Measurements from ENCODE around the gene PLEKHG2. TPM values are rescaled to one million over a fixed set of nuclear protein-coding genes. Genes with fewer than 3 reads are reported as not detected.

PLEKHG2 gene
- total RNA-seq, 1 experiment from 2014 or later, result 29.0 TPM

- TF ChIP-seq MAX (IDR thresholded peaks at IDR 0.05), result peak; percentile 97
Observed at GRCh38 chr19:39430675-39431593, 18.5 kb downstream of the PLEKHG2 start (continued).

- peaks cover 64 to 85% of the 10 kb centered on the region in 2 experiments for H3K4me1 ChIP-seq (ENCODE audit: control insufficient read depth in 1 of 2, insufficient read depth in 2 of 2, low read length in 2 of 2)
- H2AFZ ChIP-seq (ENCODE audit: low read depth, low read length, poor library complexity, severe bottlenecking), result no peak overlapping the region
- no peaks in the 10 kb centered on the region for H3K9me3 ChIP-seq (ENCODE audit: control insufficient read depth in 1 of 2, insufficient read depth in 1 of 2, low read depth in 1 of 2, low read length in 2 of 2)
- peaks cover 36% of the 10 kb centered on the region for H3K79me2 ChIP-seq (ENCODE audit: insufficient read depth, low read length)
- no peak overlapping the region for H3K4me3 ChIP-seq (replicated peaks in 1 of 2; ENCODE audit: low read depth in 1 of 2, low read length in 2 of 2)
- H4K20me1 ChIP-seq (ENCODE audit: insufficient read depth), result peaks cover 13% of the 10 kb centered on the region; the same call in 1 of the 2 replicates
- peak overlapping the region; percentile 84 for H3K27ac ChIP-seq (ENCODE audit: low read depth, low read length)
- H3K4me2 ChIP-seq (ENCODE audit: low read length), result peak overlapping the region; percentile 92
- DNase-seq (ENCODE audit: low read depth, low spot score) (no peak), ATAC-seq (no peak)
- ChIA-PET RAD21 (ENCODE audit: low non-redundant PET in 1 of 2, low total read pairs in 2 of 2, uncharacterized antibody in 2 of 2, unreplicated experiment in 2 of 2) (no interaction called here), POLR2A (interaction anchor here (0.7 to 1.4 kb wide), 3 partner anchors 23 to 96 kb away, joined by 3 to 4 read pairs (median 3); no protein-coding TSS in a partner anchor), CTCF (no interaction called here)
- intact Hi-C loops (cut with micrococcal nuclease), result no loop called here
- BruUV-seq (replicated peaks), result no TSS peak
- peak overlapping the region; percentile 100 for H3K9ac ChIP-seq (ENCODE audit: low read length)
- no peaks in the 10 kb centered on the region for H3K9me2 ChIP-seq (ENCODE audit: insufficient read depth)
- peaks cover 26 to 34% of the 10 kb centered on the region in 2 experiments; a peak in 3 of 4 replicates for H3K36me3 ChIP-seq (ENCODE audit: control insufficient read depth in 1 of 2, insufficient read depth in 2 of 2, low read length in 2 of 2)
- H3K27me3 ChIP-seq (ENCODE audit: insufficient read depth, low read length), result no peaks in the 10 kb centered on the region
- TF ChIP-seq YY1 (IDR thresholded peaks at IDR 0.05; ENCODE audit: extremely low read depth, insufficient replicate concordance, low read depth, low read length), result no peak
- TF ChIP-seq EZH2 (IDR thresholded peaks at IDR 0.05), result no peak
- no peak for TF ChIP-seq SIN3A (IDR thresholded peaks at IDR 0.05; ENCODE audit: low read depth)
Observed at GRCh38 chr19:39432677-39433025, 20.2 kb downstream of the PLEKHG2 start.

- ChIA-PET POLR2A (interaction anchor here (0.8 to 1.2 kb wide), 3 partner anchors 25 to 32 kb away, joined by 3 to 4 read pairs (median 3); partner anchors contain the start of gene ZFP36), CTCF (no interaction called here), RAD21 (ENCODE audit: low non-redundant PET in 1 of 2, low total read pairs in 2 of 2, uncharacterized antibody in 2 of 2, unreplicated experiment in 2 of 2) (no interaction called here)
- Histone ChIP-seq H2AFZ (ENCODE audit: low read depth, low read length, poor library complexity, severe bottlenecking) (no peak overlapping the region), H4K20me1 (ENCODE audit: insufficient read depth) (peaks cover 13% of the 10 kb centered on the region; the same call in 1 of the 2 replicates), H3K79me2 (ENCODE audit: insufficient read depth, low read length) (peaks cover 36% of the 10 kb centered on the region), H3K27ac (ENCODE audit: low read depth, low read length) (peak overlapping the region; percentile 84), H3K4me3 (replicated peaks in 1 of 2; ENCODE audit: low read depth in 1 of 2, low read length in 2 of 2) (peak overlapping the region; percentile 98 to 99), H3K4me2 (ENCODE audit: low read length) (peak overlapping the region; percentile 92), H3K27me3 (ENCODE audit: insufficient read depth, low read length) (no peaks in the 10 kb centered on the region), H3K9me3 (ENCODE audit: control insufficient read depth in 1 of 2, insufficient read depth in 1 of 2, low read depth in 1 of 2, low read length in 2 of 2) (no peaks in the 10 kb centered on the region), H3K9me2 (ENCODE audit: insufficient read depth) (no peaks in the 10 kb centered on the region), H3K9ac (ENCODE audit: low read length) (peak overlapping the region; percentile 100), H3K36me3 (ENCODE audit: control insufficient read depth in 1 of 2, insufficient read depth in 2 of 2, low read length in 2 of 2) (peaks cover 26 to 34% of the 10 kb centered on the region in 2 experiments; a peak in 3 of 4 replicates), H3K4me1 (ENCODE audit: control insufficient read depth in 1 of 2, insufficient read depth in 2 of 2, low read length in 2 of 2) (peaks cover 54 to 83% of the 10 kb centered on the region in 2 experiments)
- ATAC-seq, result no peak
- TF ChIP-seq POLR2AphosphoS5 (IDR thresholded peaks at IDR 0.05; ENCODE audit: low read depth, low read length) (peak; percentile 7; the same call in 1 of the 2 replicates), ZFX (IDR thresholded peaks at IDR 0.05) (no peak)
- intact Hi-C loops (cut with micrococcal nuclease), result no loop called here
- no TSS peak for BruUV-seq (replicated peaks)
- no peak for DNase-seq (ENCODE audit: low read depth, low spot score)
Observed at GRCh38 chr19:39433480-39434079, 21.1 kb downstream of the PLEKHG2 start.
